OCI-LY1 (cell line): Measurements from ENCODE around the gene LIN9.

Experiments
- H2AFZ ChIP-seq: fragments of 200-600 bp; sonication (generic), shearing (Covaris generic); 2 replicates; pipeline ENCODE4 v1.6.0; 2014; ENCODE audit warnings: antibody characterized with exemption, mild to moderate bottlenecking, low read length
- H3F3A ChIP-seq: fragments of 200-600 bp; sonication (generic), shearing (Covaris generic); 2 replicates; pipeline ENCODE4 v1.6.0; 2014; ENCODE audit warnings: mild to moderate bottlenecking, antibody characterized with exemption, low read length, moderate library complexity; ENCODE audit not compliant: insufficient read depth
- H3K27ac ChIP-seq: fragments of 200-600 bp; sonication (generic); 2 replicates; pipeline ENCODE4 v1.5.1; 2014; ENCODE audit warnings: low read length, mixed run types, mild to moderate bottlenecking, low read depth; ENCODE audit not compliant: poor library complexity, severe bottlenecking
- H3K27me3 ChIP-seq: fragments of 200-600 bp; sonication (generic); 2 replicates; pipeline ENCODE4 v1.6.0; 2014; ENCODE audit warnings: antibody characterized with exemption, mild to moderate bottlenecking, low read length, moderate library complexity; ENCODE audit not compliant: insufficient read depth
- H3K36me3 ChIP-seq: fragments of 200-600 bp; sonication (generic); 2 replicates; pipeline ENCODE4 v1.6.1; 2014; ENCODE audit warnings: mild to moderate bottlenecking, antibody characterized with exemption, low read length, moderate library complexity, mixed read lengths; ENCODE audit not compliant: insufficient read depth
- H3K4me1 ChIP-seq: fragments of 200-600 bp; sonication (generic); 2 replicates; pipeline ENCODE4 v1.5.1; 2014; ENCODE audit warnings: mild to moderate bottlenecking, low read length, moderate library complexity; ENCODE audit not compliant: insufficient read depth, severe bottlenecking
- H3K4me2 ChIP-seq: fragments of 200-600 bp; sonication (generic), shearing (Covaris generic); 2 replicates; pipeline ENCODE4 v1.6.1; 2014; ENCODE audit warnings: low read length
- H3K4me3 ChIP-seq: fragments of 200-600 bp; sonication (generic); 2 replicates; pipeline ENCODE4 v1.5.1; 2014; ENCODE audit warnings: low read length, low read depth, mild to moderate bottlenecking, mixed read lengths; ENCODE audit not compliant: poor library complexity, severe bottlenecking
- H3K79me2 ChIP-seq: fragments of 200-600 bp; shearing (Covaris generic); 2 replicates; pipeline ENCODE4 v1.6.1; 2016; ENCODE audit warnings: mixed run types, low read length, mixed read lengths; ENCODE audit not compliant: insufficient read depth
- H3K9ac ChIP-seq: fragments of 200-600 bp; sonication (generic), shearing (Covaris generic); 2 replicates; pipeline ENCODE4 v1.6.1; 2014; ENCODE audit warnings: mild to moderate bottlenecking, low read length, mixed read lengths
- H3K9me2 ChIP-seq: fragments of 200-600 bp; sonication (generic), shearing (Covaris generic); 2 replicates; pipeline ENCODE4 v1.6.1; 2014; ENCODE audit warnings: low read depth, mild to moderate bottlenecking, low read length, mixed read lengths
- H3K9me3 ChIP-seq: fragments of 200-600 bp; shearing (Covaris generic); 2 replicates; pipeline ENCODE4 v1.6.1; 2014; ENCODE audit warnings: low read length, mixed read lengths
- H4K20me1 ChIP-seq: fragments of 200-600 bp; sonication (generic), shearing (Covaris generic); 2 replicates; pipeline ENCODE4 v1.6.0; 2016; ENCODE audit warnings: mild to moderate bottlenecking, low read length; ENCODE audit not compliant: insufficient read depth
- EZH2 ChIP-seq: fragments of 200-600 bp; sonication (generic), shearing (Covaris generic); IDR thresholded peaks from 2 replicates; pipeline ENCODE4 v1.8.0; 2017; ENCODE audit warnings: borderline replicate concordance, mixed run types, mild to moderate bottlenecking, antibody characterized with exemption, low read length, moderate library complexity, mixed read lengths
- TF ChIP-seq, protein P1 (sequence below): fragments of 200-600 bp; sonication (generic), shearing (Covaris generic); IDR thresholded peaks from 2 replicates; pipeline ENCODE4 v1.5.1; 2017; ENCODE audit warnings: mild to moderate bottlenecking, antibody characterized with exemption, low read length, moderate library complexity, mixed read lengths

Gene LIN9

DNA sequence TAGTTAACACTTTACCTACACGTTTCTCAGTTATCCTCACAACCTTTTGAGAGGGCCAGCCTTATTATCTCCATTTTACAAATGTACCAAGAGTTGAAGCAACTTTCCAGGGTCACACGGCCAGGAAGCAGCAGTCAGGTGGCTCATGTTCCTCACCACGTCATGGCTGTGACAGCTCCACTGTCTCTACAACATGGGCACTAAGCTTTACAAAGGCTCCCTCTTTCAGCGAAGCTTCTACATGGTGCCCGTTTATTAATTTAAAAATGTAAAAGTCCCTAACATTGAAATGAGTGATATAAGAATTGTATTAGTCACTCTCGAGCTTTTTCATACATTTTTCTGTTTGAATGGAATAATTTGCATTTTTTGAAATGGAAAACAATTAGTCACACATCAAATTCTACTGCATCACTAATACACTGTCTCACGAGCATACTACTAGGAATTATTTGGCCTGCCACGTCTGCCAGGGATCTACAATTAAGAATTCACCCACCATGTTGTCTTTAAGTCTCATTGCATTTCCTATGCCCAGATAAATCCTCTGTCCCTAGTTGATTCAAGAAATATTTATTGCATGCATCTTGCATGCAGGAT, 28.4 kb upstream of the LIN9 start:
- TF ChIP-seq EZH2 = no peak
- TF ChIP-seq, protein P1, sequence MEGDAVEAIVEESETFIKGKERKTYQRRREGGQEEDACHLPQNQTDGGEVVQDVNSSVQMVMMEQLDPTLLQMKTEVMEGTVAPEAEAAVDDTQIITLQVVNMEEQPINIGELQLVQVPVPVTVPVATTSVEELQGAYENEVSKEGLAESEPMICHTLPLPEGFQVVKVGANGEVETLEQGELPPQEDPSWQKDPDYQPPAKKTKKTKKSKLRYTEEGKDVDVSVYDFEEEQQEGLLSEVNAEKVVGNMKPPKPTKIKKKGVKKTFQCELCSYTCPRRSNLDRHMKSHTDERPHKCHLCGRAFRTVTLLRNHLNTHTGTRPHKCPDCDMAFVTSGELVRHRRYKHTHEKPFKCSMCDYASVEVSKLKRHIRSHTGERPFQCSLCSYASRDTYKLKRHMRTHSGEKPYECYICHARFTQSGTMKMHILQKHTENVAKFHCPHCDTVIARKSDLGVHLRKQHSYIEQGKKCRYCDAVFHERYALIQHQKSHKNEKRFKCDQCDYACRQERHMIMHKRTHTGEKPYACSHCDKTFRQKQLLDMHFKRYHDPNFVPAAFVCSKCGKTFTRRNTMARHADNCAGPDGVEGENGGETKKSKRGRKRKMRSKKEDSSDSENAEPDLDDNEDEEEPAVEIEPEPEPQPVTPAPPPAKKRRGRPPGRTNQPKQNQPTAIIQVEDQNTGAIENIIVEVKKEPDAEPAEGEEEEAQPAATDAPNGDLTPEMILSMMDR = no peak
- H2AFZ ChIP-seq = peak overlapping the region; percentile 42; the same call in 1 of the 2 replicates
- H3K27me3 ChIP-seq = no peaks in the 10 kb centered on the region
- no peaks in the 10 kb centered on the region for H3K9me2 ChIP-seq
- no peaks in the 10 kb centered on the region for H4K20me1 ChIP-seq
- 0 out of 2 replicates have a peak, but pooled peaks cover 2% of the 10 kb centered on the region for H3K9me3 ChIP-seq
- H3K4me3 ChIP-seq = no peak overlapping the region
- no peaks in the 10 kb centered on the region for H3K36me3 ChIP-seq
- H3K4me1 ChIP-seq = peaks cover 30% of the 10 kb centered on the region
- H3K79me2 ChIP-seq = no peaks in the 10 kb centered on the region
- peak overlapping the region; percentile 5 for H3K27ac ChIP-seq
- H3K4me2 ChIP-seq = no peak overlapping the region
- peaks cover 6% of the 10 kb centered on the region; the same call in 1 of the 2 replicates for H3F3A ChIP-seq
- H3K9ac ChIP-seq = no peak overlapping the region

DNA sequence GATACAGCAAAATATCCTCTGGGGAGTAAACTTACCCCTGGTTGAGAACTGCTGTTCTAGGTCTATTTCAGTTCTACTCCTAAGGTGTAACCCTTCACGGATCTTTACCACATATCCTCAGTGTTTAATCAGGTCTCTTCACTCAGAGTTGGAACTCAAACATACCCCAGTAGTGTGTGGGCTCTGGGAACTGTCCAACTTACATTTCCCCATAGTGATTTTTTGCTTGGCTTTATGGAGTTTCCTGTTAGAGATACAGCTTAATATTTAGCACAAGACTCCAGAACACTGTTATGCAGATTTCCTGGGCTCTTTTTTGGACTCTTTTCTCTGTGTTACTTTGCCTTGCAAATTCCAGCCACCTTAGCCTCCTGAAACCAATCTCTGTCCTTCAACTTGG, 26.7 kb upstream of the LIN9 start:
- H3K9ac ChIP-seq = no peak overlapping the region
- no peaks in the 10 kb centered on the region for H3K36me3 ChIP-seq
- TF ChIP-seq, protein P1 = no peak
- no peak for TF ChIP-seq EZH2
- peak overlapping the region; percentile 58 for H3K27ac ChIP-seq
- H3K27me3 ChIP-seq = no peaks in the 10 kb centered on the region
- H3K4me2 ChIP-seq = no peak overlapping the region
- H3K9me3 ChIP-seq = 0 out of 2 replicates have a peak, but pooled peaks cover 2% of the 10 kb centered on the region
- H3K9me2 ChIP-seq = no peaks in the 10 kb centered on the region
- H2AFZ ChIP-seq = peak overlapping the region; percentile 67; the same call in 1 of the 2 replicates
- no peaks in the 10 kb centered on the region for H4K20me1 ChIP-seq
- peaks cover 6% of the 10 kb centered on the region; the same call in 1 of the 2 replicates for H3F3A ChIP-seq
- H3K79me2 ChIP-seq = no peaks in the 10 kb centered on the region
- no peak overlapping the region for H3K4me3 ChIP-seq
- H3K4me1 ChIP-seq = peaks cover 32% of the 10 kb centered on the region

DNA sequence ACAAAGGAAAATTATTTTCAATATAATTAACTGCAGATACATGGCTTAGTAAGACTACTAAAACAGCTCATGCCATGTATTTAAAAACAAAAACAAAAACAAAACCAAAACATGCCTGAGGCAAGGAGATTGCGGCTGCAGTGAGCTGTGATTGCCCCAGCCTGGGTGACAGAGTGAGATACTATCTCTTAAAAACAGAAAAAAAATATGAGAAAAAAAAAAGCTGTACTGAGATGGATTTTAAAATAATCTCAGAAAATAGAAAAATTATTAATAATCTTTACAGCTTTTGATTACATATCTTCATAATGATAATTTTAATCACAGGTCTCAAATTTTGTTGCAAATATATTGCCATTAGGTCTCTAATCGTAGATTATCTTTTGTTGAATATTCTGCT, 24.0 kb upstream of the LIN9 start:
- TF ChIP-seq, protein P1 = no peak
- no peak for TF ChIP-seq EZH2
- Histone ChIP-seq H3K4me1 (peaks cover 39% of the 10 kb centered on the region), H3K4me2 (peak overlapping the region; percentile 66), H3K9ac (no peak overlapping the region; the same call in 1 of the 2 replicates), H3K9me2 (no peaks in the 10 kb centered on the region), H3F3A (peaks cover 6% of the 10 kb centered on the region; the same call in 1 of the 2 replicates), H4K20me1 (no peaks in the 10 kb centered on the region), H3K27me3 (no peaks in the 10 kb centered on the region), H3K79me2 (no peaks in the 10 kb centered on the region), H3K27ac (peak overlapping the region; percentile 54), H2AFZ (peak overlapping the region; percentile 40), H3K9me3 (no peaks in the 10 kb centered on the region), H3K4me3 (peak overlapping the region; percentile 38), H3K36me3 (no peaks in the 10 kb centered on the region)
